NB4 (cell line): ENCODE measurements around the gene GPR132.
"Not testable (repeated sequence)": the region's sequence is repeated elsewhere in the genome, so short reads cannot be mapped to it uniquely, and the experiment has no call there.

Source experiments
- DNase-seq: peaks from one replicate; pipeline ENCODE4 v3.0.0; 2010; ENCODE audit warnings: low read depth
- H3K4me3 ChIP-seq: one replicate; pipeline ENCODE4 v1.5.1; 2011; ENCODE audit warnings: mild to moderate bottlenecking, low read depth, low read length, moderate library complexity
- MYC ChIP-seq: IDR thresholded peaks from 2 replicates; pipeline ENCODE4 v1.6.1; 2011; ENCODE audit warnings: low read depth, low read length
- POLR2A ChIP-seq: IDR thresholded peaks from 2 replicates; pipeline ENCODE4 v1.6.1; 2011; ENCODE audit warnings: mild to moderate bottlenecking; ENCODE audit not compliant: insufficient read length; ENCODE audit errors: extremely low read depth
- TF ChIP-seq, protein P1 (sequence below): IDR thresholded peaks from 2 replicates; pipeline ENCODE4 v1.6.1; 2011; ENCODE audit warnings: low read depth, low read length
- TF ChIP-seq, protein P2 (sequence below): IDR thresholded peaks from one replicate; pipeline ENCODE4 v1.5.1; 2012; ENCODE audit warnings: low read depth, low read length

The GPR132 gene

DNA sequence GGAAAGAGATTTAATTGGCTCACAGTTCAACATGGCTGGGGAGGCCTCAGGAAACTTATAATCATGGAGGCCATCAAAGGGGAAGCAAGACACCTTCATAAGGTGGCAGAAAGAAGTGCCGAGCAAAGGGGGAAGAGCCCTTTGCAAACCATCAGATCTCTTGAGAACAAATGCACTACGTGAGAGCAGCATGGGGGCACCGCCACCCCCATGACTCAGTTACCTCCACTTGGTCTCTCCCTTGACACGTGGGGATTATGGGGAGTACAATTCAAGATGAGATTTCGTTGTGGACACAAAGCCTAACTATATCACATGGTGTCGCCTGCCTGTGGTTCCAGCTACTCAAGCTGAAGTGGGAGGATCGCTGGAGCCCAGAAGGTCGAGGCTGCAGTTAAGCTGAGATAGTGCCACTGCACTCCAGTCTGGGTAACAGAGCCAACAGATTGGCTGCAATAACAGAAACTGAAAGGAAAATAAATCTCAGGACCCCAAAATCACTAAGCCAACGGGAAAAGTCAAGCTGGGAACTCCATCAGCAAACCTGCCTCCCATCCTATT is 34.3 kb downstream of the GPR132 start:
- TF ChIP-seq, protein P1, sequence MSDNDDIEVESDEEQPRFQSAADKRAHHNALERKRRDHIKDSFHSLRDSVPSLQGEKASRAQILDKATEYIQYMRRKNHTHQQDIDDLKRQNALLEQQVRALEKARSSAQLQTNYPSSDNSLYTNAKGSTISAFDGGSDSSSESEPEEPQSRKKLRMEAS = no peak
- TF ChIP-seq, protein P2, sequence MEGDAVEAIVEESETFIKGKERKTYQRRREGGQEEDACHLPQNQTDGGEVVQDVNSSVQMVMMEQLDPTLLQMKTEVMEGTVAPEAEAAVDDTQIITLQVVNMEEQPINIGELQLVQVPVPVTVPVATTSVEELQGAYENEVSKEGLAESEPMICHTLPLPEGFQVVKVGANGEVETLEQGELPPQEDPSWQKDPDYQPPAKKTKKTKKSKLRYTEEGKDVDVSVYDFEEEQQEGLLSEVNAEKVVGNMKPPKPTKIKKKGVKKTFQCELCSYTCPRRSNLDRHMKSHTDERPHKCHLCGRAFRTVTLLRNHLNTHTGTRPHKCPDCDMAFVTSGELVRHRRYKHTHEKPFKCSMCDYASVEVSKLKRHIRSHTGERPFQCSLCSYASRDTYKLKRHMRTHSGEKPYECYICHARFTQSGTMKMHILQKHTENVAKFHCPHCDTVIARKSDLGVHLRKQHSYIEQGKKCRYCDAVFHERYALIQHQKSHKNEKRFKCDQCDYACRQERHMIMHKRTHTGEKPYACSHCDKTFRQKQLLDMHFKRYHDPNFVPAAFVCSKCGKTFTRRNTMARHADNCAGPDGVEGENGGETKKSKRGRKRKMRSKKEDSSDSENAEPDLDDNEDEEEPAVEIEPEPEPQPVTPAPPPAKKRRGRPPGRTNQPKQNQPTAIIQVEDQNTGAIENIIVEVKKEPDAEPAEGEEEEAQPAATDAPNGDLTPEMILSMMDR = no peak
- no peak for TF ChIP-seq MYC
- no peak for TF ChIP-seq POLR2A
- no peak overlapping the region for H3K4me3 ChIP-seq
- no peak for DNase-seq

DNA sequence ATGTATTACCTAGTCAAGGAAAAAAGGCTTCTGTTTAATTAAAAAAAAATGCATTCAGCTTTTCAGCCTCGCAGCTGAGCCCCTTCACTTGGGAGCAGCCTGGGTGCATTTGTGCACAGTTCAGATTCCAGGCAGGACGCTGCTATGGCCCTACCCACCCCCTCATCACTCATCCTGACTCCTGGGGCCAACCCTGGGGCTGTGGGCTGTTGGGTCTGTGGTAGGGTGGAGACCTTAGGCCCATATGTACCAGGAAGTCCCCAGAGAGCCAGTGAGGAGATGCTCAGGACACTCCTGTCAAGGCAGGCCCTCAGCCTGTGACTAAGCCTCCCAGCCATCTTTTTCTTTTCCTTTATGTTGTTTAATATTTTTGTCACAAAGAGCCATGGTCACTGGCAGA is 35.0 kb downstream of the GPR132 start:
- no peak for TF ChIP-seq MYC
- no peak overlapping the region for H3K4me3 ChIP-seq
- DNase-seq = no peak

DNA sequence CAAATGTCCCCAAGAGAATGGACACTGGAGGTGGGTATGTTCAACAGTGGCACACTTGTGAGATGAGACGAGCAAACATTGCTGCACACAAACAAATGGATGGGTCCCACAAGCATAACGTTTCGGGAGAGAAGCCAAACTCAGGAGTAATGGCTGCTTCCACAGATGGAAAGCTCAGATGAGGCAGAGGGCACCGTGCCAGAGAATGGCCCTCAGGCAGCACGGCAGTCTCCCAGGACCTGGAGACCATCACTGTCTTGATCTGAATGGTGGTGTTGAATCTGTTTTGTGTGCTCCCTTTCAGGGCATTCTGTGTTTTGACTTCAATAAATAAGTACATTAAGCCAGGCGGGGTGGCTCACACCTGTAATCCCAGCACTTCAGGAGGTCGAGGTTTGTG is 35.8 kb downstream of the GPR132 start:
- no peak overlapping the region for H3K4me3 ChIP-seq
- no peak for DNase-seq
- no peak for TF ChIP-seq POLR2A
- TF ChIP-seq, protein P1 = no peak
- TF ChIP-seq MYC = no peak
- TF ChIP-seq, protein P2 = no peak

DNA sequence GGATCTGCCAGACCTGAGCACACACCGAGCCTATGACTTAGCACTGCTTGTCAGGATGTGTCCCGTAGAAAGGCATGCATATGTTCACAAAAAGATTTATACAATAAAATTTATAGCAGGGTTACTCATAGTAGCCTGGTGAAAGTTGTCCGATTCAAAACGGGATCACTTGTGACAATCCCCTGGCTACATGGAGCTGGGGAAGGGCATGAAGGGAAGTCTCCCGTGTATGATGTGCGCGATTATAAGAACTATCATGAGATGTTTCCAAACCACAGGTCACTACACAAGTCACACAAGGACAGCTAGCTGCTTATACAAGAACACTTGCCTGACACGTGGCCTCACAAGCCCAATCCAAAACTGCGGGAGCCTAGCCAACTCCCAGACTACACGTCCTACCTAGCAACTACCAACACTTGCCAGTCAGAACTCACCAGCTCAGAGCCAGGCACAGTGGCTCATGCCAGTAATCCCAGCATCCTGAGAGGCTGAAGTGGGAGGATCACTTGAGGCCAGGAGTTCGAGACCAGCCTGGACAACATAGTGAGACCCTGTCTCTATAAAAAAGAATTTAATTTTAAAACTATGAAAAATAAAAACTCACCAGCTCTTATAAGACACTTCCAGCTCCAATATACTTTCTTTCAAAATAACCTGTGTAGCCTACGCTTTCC is 36.8 kb downstream of the GPR132 start:
- H3K4me3 ChIP-seq = no peak overlapping the region
- no peak for DNase-seq
- TF ChIP-seq, protein P1 = no peak
- no peak for TF ChIP-seq MYC
- TF ChIP-seq, protein P2 = no peak
- TF ChIP-seq POLR2A = no peak

DNA sequence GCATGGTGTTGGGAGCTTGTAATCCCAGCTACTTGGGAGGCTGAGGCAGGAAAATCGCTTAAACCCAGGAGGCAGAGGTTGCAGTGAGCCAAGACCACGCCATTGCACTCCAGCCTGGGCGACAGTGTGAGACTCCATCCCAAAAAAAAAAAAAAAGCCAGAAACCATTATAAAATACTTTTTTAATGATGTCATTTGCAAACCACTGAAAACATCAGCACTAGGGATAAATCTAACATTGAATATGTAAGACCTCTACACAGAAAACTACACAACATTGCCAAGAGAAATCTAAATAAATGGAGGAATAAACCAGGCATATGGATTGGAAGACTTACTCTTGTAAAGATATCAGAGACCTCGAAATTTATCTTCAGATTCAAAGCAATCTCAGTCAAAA is 37.5 kb downstream of the GPR132 start:
- DNase-seq, H3K4me3 ChIP-seq: not testable (repeated sequence)

DNA sequence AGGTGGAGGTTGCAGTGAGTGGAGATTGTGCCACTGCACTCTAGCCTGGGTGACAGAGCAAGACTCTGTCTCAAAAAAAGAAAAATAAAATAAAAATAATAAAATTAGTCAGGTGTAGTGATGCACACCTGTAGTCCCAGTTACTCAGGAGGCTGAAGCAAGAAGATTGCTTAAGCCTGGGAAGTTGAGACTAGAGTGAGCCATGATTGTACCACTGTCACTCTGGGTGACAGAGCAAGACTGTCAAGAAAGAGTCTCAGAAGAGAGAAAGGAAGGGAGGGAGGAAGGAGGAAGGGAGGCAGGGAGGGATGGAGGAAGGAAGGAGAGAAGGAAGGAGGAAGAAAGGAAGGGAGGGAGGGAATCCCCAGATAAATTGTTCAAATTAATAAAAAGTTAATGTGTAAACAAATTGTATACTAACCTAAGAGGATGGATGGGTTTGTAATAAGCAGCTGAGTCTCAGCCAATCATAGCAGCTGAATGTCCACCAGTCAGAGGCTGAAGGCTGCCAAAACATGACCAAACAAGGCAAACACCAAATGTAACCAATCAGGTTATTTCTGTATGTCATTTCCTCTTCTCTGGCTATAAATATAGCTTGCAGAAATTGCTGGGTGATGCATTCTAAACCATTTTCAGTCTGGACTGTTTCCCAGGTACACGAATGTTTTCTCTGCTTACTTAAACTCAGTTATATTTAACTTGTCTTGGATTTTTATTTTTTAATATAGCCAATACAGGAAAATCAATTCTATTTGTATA is 38.2 kb downstream of the GPR132 start:
- no peak for DNase-seq
- no peak overlapping the region for H3K4me3 ChIP-seq
- TF ChIP-seq MYC = no peak
- TF ChIP-seq, protein P2 = no peak
- TF ChIP-seq, protein P1 = no peak
- no peak for TF ChIP-seq POLR2A
